Astrocyte (in vitro differentiated cells and primary cell): ENCODE results near the gene KCNMA1.

Experiments
- EZH2 ChIP-seq: IDR thresholded peaks from 2 replicates; pipeline ENCODE4 v1.6.1; 2012; ENCODE audit warnings: mild to moderate bottlenecking, low read length, inconsistent platforms; ENCODE audit not compliant: insufficient read depth
- TF ChIP-seq, protein P1 (sequence below): IDR thresholded peaks from 2 replicates; pipeline ENCODE4 v1.5.1; 2011; ENCODE audit warnings: low read depth, mild to moderate bottlenecking, inconsistent platforms, low read length, moderate library complexity; ENCODE audit not compliant: insufficient read depth

- TF ChIP-seq, protein P1, sequence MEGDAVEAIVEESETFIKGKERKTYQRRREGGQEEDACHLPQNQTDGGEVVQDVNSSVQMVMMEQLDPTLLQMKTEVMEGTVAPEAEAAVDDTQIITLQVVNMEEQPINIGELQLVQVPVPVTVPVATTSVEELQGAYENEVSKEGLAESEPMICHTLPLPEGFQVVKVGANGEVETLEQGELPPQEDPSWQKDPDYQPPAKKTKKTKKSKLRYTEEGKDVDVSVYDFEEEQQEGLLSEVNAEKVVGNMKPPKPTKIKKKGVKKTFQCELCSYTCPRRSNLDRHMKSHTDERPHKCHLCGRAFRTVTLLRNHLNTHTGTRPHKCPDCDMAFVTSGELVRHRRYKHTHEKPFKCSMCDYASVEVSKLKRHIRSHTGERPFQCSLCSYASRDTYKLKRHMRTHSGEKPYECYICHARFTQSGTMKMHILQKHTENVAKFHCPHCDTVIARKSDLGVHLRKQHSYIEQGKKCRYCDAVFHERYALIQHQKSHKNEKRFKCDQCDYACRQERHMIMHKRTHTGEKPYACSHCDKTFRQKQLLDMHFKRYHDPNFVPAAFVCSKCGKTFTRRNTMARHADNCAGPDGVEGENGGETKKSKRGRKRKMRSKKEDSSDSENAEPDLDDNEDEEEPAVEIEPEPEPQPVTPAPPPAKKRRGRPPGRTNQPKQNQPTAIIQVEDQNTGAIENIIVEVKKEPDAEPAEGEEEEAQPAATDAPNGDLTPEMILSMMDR, result no peak
- no peak for TF ChIP-seq EZH2
Measured at GRCh38 chr10:76830218-76830617, 807.4 kb downstream of the KCNMA1 start.
